ENCODE data around the gene CEP164.

The CEP164 gene

DNA sequence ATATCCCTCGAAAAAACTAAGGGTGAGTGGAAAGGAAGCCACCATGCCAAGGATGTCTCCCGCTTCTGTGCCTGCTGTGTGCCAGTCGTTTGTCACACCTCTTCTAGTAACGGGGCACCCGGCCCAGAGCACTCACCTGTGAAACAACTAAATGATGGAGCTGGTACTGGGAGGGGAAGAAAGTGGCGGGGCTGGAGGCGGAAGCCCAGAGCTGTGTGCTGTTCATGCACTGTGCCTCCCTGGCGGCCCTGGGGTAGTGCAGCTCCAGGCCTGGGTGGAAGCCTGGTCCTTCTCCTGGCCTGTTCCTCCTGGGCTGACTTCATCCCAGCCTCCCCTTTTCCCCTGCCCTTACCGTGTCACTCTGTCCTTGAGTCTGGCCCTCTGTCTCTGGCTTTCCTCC is 130.2 kb downstream of the CEP164 start:
- no peak overlapping the region for H3K27ac ChIP-seq
- POLR2A ChIA-PET (ENCODE audit: low non-redundant PET) = no interaction called here
- CTCF ChIA-PET = interaction anchor here (0.6 kb wide), 1 partner anchor 259 kb away, joined by 3 read pairs; no protein-coding TSS in a partner anchor
- TF ChIP-seq, protein P1, sequence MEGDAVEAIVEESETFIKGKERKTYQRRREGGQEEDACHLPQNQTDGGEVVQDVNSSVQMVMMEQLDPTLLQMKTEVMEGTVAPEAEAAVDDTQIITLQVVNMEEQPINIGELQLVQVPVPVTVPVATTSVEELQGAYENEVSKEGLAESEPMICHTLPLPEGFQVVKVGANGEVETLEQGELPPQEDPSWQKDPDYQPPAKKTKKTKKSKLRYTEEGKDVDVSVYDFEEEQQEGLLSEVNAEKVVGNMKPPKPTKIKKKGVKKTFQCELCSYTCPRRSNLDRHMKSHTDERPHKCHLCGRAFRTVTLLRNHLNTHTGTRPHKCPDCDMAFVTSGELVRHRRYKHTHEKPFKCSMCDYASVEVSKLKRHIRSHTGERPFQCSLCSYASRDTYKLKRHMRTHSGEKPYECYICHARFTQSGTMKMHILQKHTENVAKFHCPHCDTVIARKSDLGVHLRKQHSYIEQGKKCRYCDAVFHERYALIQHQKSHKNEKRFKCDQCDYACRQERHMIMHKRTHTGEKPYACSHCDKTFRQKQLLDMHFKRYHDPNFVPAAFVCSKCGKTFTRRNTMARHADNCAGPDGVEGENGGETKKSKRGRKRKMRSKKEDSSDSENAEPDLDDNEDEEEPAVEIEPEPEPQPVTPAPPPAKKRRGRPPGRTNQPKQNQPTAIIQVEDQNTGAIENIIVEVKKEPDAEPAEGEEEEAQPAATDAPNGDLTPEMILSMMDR (conservative IDR thresholded peaks at IDR 0.05; ENCODE audit: low read depth) = no peak
- no peak for DNase-seq (ENCODE audit: low spot score)

DNA sequence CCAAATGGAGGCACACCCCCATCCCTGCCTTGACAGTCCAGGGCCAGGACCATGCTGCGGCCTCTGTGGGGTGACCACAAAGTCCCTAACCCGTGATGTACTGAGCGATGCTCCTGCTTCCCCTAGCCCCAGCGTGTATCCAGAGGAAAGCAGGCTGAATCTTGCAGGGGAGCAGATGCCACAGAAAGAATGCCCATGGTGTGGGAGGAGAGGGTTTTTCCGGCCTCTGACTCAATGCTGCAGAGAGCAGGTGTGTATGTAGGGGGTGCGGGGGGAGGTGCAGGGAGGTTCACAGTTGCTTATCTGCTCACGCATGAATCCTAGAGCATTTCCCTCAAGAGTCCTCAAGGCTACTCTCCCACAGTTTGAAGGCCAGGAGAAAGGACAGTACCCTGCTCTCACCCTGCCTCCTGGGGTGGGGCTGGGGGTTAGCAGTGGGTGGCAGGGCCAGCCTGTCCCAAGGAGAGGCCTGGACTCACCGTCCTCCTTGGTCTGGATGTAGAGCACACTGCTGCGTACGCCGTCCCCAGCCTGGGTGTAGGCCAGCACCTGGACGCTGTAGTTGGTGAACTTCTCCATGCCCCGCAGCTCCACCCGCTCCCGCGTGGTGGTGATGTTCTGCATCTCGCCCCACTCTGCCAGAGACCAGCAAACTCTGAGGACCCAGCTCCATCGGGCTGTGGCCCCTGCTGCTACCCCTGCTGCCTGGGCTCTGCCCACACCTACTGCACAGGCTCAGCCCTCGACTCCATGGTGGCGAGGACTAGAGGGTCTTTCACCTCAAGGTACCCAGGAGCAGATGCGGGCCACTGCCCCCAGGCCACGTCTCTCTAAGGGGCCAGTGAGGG is 130.8 kb downstream of the CEP164 start:
- peak; percentile 69 for DNase-seq (ENCODE audit: low spot score)
- ChIA-PET POLR2A (ENCODE audit: low non-redundant PET) (no interaction called here), CTCF (no interaction called here)
- H3K27ac ChIP-seq = no peak overlapping the region
- TF ChIP-seq, protein P1 (conservative IDR thresholded peaks at IDR 0.05; ENCODE audit: low read depth) = no peak

DNA sequence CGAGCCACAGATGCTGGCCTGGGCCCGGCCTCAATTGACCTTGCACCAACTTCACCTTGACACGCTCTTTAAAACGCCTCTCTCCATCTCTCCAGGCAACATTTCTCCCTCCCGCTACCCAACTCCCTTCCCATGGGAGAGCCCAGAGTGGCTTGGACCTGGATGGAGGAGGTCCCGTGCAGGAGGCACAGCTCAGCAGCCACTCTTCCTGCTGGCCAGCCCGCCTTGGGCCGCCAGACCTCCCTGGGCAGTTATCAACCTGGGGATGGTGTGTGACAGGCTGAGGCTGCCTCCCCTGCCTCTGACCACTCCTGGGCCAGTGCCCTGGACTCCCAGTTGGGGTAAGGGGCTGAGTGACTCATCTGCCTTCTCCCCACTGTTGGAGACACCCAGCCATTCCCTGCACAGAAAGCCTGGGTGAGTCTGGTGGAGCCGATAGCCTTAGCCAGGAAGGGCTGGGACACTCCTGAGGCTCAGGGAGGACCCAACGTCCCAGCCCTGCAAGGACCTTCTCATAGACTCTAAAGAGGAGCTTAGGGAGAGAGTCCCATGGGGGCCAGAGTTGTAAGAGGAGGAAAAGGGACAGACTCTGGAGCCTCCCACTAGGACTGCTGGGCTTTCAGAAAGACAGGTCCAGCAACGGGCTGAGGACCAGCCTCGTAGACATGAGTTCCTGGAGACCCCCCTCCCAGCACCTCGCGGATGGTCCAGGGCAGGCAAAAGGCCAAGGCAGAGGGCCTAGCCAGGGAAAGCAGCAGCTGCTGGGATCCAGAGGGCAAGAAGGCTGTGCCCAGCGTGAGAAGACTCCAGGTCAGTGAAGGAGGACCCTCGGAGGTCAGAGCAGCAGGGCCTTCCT is 131.7 kb downstream of the CEP164 start:
- CTCF ChIA-PET = no interaction called here
- no peak overlapping the region for H3K27ac ChIP-seq
- POLR2A ChIA-PET (ENCODE audit: low non-redundant PET) = no interaction called here
- TF ChIP-seq, protein P1 (conservative IDR thresholded peaks at IDR 0.05; ENCODE audit: low read depth) = no peak
- DNase-seq (ENCODE audit: low spot score) = no peak

DNA sequence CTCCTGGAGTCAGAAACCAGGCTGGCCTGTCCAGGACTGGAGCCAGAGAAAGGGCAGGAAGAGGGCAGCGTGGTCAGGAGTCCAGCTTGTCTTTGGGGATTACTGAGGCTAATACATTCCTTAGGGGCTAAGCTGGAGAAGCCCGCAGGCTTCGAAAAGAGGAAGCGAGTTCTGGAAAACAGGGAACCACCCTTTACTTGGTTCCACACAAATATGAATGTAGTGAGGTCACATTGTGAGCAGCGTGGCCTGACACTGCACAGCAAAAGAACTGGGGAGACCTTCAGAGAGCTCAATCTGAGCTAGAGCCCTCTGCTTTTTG is 132.3 kb downstream of the CEP164 start:
- no peak for DNase-seq (ENCODE audit: low spot score)
- ChIA-PET CTCF (no interaction called here), POLR2A (ENCODE audit: low non-redundant PET) (no interaction called here)
- no peak overlapping the region for H3K27ac ChIP-seq
- TF ChIP-seq, protein P1 (conservative IDR thresholded peaks at IDR 0.05; ENCODE audit: low read depth) = no peak

DNA sequence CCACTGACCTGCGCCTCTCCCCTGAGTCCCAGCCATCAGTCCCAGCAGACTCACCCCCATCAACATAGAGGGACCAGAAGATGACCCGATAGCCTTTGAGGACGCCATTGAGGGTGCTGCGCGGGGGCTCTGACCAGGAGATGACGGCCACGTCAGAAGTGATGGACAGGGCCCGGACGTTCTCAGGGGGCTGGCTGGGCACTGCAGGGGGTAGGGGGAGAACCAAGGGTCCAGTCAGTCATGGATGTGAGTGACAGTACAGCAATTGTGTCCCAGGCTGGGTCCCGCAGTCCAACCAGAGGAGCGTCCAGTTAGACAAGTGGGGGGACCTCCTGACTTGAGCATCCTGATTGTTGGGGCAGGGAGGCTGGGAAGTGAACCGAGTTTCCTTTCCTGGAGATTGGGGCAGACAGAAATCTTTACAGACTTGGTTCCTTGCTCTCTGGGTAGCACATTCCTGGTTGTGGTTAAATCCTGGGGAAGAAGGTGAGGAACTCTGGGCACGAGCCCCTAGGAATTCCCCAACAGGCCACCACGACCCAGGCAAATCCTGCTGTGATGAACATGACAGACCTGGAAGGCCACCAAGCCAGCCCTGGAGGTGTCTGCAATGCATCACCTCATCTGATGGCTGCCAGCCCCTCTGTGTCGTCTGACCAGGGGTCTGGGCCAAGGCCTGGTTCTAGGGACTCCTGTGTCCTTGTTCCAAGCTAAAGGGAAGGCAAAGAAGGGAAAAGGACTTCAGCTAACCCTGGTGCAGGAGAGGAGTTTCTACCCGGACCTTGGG is 133.9 kb downstream of the CEP164 start:
- ChIA-PET POLR2A (ENCODE audit: low non-redundant PET) (no interaction called here), CTCF (no interaction called here)
- DNase-seq (ENCODE audit: low spot score) = no peak
- TF ChIP-seq, protein P1 (conservative IDR thresholded peaks at IDR 0.05; ENCODE audit: low read depth) = no peak
- no peak overlapping the region for H3K27ac ChIP-seq

DNA sequence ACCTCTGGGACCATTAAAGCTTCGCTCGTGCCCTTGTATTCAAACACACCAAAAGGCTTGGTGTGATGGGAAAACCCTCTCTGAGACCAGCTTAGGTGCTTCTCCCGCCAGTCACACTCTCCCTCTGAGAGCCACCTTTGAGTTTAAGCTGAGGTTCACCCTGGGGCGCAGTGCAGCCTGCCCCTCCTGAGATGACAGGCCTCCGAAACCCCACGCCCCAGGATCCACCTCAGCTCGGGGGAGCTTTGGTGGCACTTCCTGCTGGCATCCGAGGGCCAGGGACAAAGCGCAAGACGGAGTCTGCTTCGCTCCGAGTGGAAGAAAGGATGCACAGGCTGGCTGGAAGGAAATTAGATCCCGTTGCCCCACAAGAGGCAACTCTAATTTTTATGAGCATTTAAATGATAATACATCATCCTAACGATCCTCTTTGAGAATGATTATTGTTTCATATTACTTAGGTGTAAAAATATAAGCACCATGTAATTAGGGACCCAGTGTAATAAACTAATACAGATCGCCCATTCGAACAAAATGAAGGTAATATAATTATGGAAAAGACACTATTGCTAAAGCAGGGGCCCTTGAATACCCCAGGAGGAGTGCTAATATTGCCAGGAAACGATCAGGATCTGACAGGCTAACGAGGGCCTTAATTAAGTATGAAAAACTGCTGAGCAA is 134.7 kb downstream of the CEP164 start:
- CTCF ChIA-PET = no interaction called here
- TF ChIP-seq, protein P1 (conservative IDR thresholded peaks at IDR 0.05; ENCODE audit: low read depth) = no peak
- no peak for DNase-seq (ENCODE audit: low spot score)

More for the DNA sequence above, 134.7 kb downstream of the CEP164 start:
- no peak overlapping the region for H3K27ac ChIP-seq
- POLR2A ChIA-PET (ENCODE audit: low non-redundant PET) = no interaction called here
